Measurements from ENCODE around the gene PTPN2. TPM values are rescaled to one million over a fixed set of nuclear protein-coding genes. Genes with fewer than 3 reads are reported as not detected.
A peak's percentile ranks its signal among the peaks of the same experiment; 100 is the strongest.

Gene PTPN2
- total and polyA plus RNA-seq, 9 of the 15 experiments (the other 6 are each of a cell fraction or from before 2014, with no cell fraction given), result 36.6 to 66.4 (median 43.8) TPM

DNA sequence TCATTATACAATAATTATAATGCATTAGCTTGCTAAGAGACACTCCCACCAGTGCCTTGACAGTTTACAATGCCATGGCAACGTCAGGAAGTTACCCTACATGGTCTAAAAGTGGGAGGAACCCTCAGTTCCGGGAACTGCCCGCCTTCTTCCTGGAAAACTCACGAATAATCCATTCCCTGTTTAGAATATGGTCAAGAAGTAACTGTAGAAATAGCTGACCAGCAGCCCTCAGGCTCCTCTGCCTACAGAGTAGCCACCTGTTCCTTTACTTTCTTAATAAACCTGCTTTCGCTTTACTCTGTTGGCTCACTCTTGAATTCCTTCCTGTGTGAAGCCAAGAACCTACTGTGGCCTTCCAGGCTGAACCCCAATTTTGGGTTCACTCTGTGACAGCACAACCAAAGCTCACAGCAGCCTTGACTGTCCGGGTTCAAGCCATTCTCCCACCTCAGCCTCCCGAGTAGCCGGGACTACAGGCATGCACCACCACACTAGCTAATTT is 20.0 kb upstream of the PTPN2 start:
- DNase-seq (ENCODE audit: extremely low read depth in 1 of 4, low spot score in 3 of 4), result peak; percentile 50 to 98 (median 61)
- peak overlapping the region; percentile 79 for H3K4me2 ChIP-seq (ENCODE audit: insufficient read depth, low read length)
- CTCF ChIA-PET (ENCODE audit: low intra/inter-chr PET ratio), result no interaction called here
- TF ChIP-seq RFX5 (IDR thresholded peaks at IDR 0.05; ENCODE audit: low read depth, low read length) (no peak), SRF (CRISPR knock-in tag; IDR thresholded peaks at IDR 0.05) (peak; percentile 88 to 99), ELK3 (CRISPR knock-in tag; IDR thresholded peaks at IDR 0.05) (no peak), ZNF830 (CRISPR knock-in tag; IDR thresholded peaks at IDR 0.05) (no peak), HNRNPK (IDR thresholded peaks at IDR 0.05; ENCODE audit: low read depth, low read length, poor library complexity, severe bottlenecking) (no peak), TCFL5 (CRISPR knock-in tag; conservative IDR thresholded peaks at IDR 0.05) (no peak), DNMT1 (IDR thresholded peaks at IDR 0.05) (no peak), ARID4B (CRISPR knock-in tag; IDR thresholded peaks at IDR 0.05) (no peak), CBFA2T2 (conservative IDR thresholded peaks at IDR 0.05) (no peak), HDAC8 (tag; IDR thresholded peaks at IDR 0.05) (no peak), BRCA1 (IDR thresholded peaks at IDR 0.05) (no peak), BRCA1 (CRISPR knock-in tag; IDR thresholded peaks at IDR 0.05) (no peak)
- TF ChIP-seq, protein P1, sequence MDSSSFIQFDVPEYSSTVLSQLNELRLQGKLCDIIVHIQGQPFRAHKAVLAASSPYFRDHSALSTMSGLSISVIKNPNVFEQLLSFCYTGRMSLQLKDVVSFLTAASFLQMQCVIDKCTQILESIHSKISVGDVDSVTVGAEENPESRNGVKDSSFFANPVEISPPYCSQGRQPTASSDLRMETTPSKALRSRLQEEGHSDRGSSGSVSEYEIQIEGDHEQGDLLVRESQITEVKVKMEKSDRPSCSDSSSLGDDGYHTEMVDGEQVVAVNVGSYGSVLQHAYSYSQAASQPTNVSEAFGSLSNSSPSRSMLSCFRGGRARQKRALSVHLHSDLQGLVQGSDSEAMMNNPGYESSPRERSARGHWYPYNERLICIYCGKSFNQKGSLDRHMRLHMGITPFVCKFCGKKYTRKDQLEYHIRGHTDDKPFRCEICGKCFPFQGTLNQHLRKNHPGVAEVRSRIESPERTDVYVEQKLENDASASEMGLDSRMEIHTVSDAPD (CRISPR knock-in tag; IDR thresholded peaks at IDR 0.05), result no peak
- TF ChIP-seq, protein P2, sequence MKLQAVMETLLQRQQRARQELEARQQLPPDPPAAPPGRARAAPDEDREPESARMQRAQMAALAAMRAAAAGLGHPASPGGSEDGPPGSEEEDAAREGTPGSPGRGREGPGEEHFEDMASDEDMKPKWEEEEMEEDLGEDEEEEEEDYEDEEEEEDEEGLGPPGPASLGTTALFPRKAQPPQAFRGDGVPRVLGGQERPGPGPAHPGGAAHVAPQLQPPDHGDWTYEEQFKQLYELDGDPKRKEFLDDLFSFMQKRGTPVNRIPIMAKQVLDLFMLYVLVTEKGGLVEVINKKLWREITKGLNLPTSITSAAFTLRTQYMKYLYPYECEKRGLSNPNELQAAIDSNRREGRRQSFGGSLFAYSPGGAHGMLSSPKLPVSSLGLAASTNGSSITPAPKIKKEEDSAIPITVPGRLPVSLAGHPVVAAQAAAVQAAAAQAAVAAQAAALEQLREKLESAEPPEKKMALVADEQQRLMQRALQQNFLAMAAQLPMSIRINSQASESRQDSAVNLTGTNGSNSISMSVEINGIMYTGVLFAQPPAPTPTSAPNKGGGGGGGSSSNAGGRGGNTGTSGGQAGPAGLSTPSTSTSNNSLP (IDR thresholded peaks at IDR 0.05; ENCODE audit: borderline replicate concordance, low read depth, low read length), result no peak

More for the DNA sequence above, 20.0 kb upstream of the PTPN2 start:
- peak overlapping the region; percentile 17; the same call in 1 of the 2 replicates for H3K4me3 ChIP-seq
- peak; percentile 98 for FAIRE-seq
- intact Hi-C loops (cut with micrococcal nuclease), result no loop called here
- H3K9me1 ChIP-seq (ENCODE audit: control insufficient read depth, insufficient read depth, low read length), result no peaks in the 10 kb centered on the region
- in situ Hi-C loops (cut with MboI), result no loop called here
- no peaks in the 10 kb centered on the region for H4K20me1 ChIP-seq (replicated peaks; ENCODE audit: control insufficient read depth, insufficient read depth, low read length)
- BruUV-seq (replicated peaks), result no TSS peak
- no peaks in the 10 kb centered on the region; a peak in 1 of 5 replicates for H3K27me3 ChIP-seq (ENCODE audit: control insufficient read depth in 2 of 2, insufficient read depth in 2 of 2, low read length in 2 of 2)
- H3K36me3 ChIP-seq (ENCODE audit: control insufficient read depth, insufficient read depth, low read length), result no peaks in the 10 kb centered on the region
- H2AFZ ChIP-seq (ENCODE audit: low read depth, low read length), result peak overlapping the region; percentile 98
- POLR2A ChIA-PET, result interaction anchor here (0.6 to 1.3 kb wide), 8 partner anchors 11 to 194 kb away, joined by 3 to 5 read pairs (median 4); partner anchors contain the start of gene PTPN2
- peaks cover 11 to 16% of the 10 kb centered on the region in 2 experiments for H3K4me1 ChIP-seq (replicated peaks in 1 of 2; ENCODE audit: control insufficient read depth in 2 of 2, insufficient read depth in 2 of 2, low read length in 2 of 2)
- ATAC-seq, result peak; percentile 85
- H3K9ac ChIP-seq (ENCODE audit: insufficient read depth in 1 of 2, low read depth in 2 of 2, low read length in 2 of 2), result peak overlapping the region; percentile 65 to 73; a peak in 3 of 4 replicates
- no peaks in the 10 kb centered on the region for H3K79me2 ChIP-seq (ENCODE audit: control insufficient read depth, insufficient read depth, low read length)
- H3K9me3 ChIP-seq (replicated peaks; ENCODE audit: control insufficient read depth, insufficient read depth, low read depth, low read length), result no peaks in the 10 kb centered on the region
- WGBS (ENCODE audit: insufficient coverage, low coverage, missing lambda C conversion rate), result 3% methylated on average over 8 of the region's 8 CpGs
- peak overlapping the region; percentile 91 for H3K27ac ChIP-seq (ENCODE audit: extremely low read depth, low read depth, low read length)

Measured in K562 (cell line).